HG02623 (cell line): ENCODE results near the gene RBM18.
A peak's percentile ranks its signal among the peaks of the same experiment; 100 is the strongest.

Experiments used
- ATAC-seq: cut with Tn5 transposase; IDR thresholded peaks from one replicate; pipeline ENCODE4 v1.9.1; 2021; ENCODE audit warnings: moderate library complexity; ENCODE audit not compliant: unreplicated experiment

The RBM18 gene, protein sequence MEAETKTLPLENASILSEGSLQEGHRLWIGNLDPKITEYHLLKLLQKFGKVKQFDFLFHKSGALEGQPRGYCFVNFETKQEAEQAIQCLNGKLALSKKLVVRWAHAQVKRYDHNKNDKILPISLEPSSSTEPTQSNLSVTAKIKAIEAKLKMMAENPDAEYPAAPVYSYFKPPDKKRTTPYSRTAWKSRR

DNA sequence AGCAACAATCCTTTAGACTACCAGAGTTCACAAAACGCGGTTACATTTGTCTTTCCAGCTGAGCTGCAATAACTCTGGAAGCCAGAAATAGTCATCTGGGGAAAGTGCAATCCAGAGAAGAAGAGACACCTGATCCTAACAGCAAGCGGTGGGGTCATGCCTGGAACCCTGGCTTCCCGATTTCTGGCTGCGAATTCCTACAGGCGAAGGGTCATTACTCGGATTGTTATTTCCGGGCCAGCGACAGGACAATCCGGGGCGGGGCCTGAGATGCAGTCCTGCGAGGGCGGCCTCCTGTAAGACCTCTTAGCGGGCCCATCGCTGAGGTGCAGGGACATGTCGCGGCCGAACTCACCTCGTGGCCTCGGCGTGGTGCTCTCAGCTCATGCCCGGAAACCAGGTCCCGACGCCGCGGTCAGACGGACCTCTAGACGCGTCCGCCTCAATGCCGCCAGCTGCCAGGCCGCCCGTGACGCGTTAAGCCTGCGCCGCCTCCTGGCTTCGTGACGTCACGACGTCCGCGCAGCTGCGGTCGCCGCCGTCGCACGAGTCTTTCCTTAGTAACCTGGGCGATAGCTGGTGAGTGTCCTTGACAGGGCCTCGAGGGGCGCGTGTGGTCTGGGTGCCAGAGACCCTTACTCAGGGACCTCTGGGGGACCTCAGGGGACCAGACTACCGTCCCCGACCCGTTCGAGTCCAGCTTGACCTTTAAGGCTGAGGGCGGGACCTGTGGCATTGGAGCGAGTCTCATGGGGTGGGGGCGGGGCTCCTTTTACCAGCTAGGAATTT lies at the start of gene RBM18, which contains the start of gene MRRF:
Gene RBM18, minus strand, starts transcription at position 481 of the 789 bp plus-strand sequence. CDS start 3,348 bp downstream, outside the sequence.
Gene MRRF, plus strand, starts transcription at position 523 of the 789 bp plus-strand sequence. CDS start 6,010 bp downstream, outside the sequence.
- peak; percentile 88 for ATAC-seq

DNA sequence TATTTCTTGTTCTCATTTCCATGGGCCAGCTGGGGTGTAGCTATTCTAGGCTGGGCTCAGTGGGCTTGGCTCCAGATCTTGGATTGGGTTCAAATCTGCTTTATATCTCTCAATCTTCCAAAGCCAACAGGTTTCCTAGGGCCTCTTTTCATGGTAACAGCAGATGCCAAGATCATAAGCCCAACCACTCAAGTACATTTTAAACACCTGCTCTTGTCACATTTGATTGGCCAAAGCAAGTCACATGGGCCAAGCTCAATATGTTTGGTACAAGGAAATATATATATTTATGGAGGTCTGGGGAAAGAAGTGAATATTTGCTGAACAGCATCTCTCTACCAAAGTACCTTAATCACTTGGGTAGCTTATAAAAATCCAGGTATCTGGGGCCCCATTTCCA lies 49.5 kb upstream of the RBM18 start:
- ATAC-seq, result no peak

DNA sequence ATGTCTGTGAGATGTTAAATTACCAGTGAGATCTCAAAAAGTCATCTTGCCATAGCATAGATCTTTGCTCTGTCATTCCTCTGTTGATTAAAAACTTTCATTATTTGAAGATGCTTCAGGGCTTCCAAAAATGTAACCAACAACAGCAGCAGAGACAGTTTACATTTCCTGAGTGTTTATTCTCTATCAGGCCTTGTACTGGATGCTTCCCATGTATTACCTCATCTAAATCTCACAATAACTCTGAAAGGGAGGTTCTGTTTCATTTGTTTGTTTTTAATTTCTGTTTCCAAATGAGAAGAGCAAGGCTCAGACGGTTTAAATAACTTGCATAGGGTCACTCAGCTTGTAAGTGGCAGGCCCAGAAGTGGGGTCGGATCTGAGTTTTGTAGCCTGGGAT lies 45.2 kb upstream of the RBM18 start:
- ATAC-seq, result no peak

DNA sequence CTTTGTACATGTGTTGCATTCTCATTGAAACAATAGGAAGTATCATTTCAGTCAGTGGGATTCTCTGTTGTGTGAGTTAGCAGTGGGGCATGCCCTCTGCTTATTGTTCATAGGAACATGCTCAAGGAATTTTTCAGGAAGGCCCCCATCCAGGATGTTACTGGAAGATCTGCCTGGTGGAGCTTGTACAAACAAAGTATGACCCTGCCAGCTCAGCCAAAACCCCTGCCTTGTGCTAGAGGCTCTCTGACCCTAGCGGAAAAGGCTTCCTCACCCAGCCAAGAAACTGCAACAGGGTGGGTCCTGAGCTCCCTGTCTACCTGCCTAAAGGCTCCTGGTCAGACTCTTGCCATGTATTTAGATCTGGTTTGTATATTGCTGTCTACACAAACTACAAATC lies 43.3 kb upstream of the RBM18 start:
- ATAC-seq, result no peak

DNA sequence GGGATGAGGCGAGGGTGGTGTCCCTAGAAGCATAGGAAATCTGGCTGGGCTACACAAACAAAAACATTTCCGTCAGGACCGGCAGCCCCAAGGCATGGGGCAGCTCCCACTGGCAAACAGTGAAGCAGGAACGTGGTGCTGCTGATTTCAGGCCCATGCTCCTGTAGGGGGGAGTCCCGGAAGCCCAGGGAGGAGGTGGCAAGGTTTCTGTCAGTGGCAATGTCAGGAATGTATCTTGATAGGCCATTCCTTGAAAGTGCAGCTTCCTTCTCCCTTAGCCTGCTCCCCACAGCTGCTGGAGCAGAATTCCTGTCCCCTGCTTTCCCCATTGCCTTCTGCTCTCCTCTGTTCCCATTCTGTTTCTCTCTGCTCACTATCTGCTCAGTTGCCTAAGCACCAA lies 42.4 kb upstream of the RBM18 start:
- ATAC-seq, result no peak

DNA sequence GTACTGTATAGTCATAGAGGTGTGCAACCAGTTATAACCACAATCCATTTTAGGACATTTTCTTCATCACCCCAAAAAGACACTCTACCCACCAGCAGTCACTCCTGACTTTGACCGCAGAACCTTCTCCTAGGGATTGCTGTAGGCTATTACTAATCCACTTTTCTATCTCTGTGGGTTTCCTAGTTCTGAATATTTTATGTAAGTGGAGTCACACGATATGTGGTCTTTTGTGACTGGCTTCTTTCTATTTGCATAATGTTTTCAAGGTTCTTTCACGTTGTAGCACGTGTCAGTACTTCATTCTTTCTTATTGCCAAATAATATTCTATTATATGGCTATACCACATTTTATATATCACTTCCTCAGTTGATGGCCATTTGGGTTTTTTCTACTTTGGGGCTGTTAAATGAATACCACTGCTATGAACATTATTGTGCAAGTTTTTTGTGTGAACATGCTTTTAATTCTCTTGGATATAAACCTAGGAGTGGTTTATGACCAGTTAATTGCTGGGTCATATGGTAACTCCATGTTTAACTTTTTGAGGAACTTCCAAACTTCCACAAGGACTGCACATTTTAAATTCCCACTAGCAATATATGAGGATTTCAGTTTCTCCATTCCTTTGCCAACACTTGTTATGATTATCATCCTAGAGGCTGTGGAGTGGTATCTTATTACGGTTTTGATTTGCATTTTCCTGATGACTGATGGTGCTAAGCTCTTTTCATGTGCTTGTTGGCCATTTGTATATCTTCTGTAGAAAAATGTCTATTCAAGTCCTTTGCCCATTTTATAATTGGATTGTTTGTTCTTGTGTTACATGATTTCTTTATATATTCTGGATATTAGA lies 37.8 kb upstream of the RBM18 start:
- ATAC-seq, result no peak

DNA sequence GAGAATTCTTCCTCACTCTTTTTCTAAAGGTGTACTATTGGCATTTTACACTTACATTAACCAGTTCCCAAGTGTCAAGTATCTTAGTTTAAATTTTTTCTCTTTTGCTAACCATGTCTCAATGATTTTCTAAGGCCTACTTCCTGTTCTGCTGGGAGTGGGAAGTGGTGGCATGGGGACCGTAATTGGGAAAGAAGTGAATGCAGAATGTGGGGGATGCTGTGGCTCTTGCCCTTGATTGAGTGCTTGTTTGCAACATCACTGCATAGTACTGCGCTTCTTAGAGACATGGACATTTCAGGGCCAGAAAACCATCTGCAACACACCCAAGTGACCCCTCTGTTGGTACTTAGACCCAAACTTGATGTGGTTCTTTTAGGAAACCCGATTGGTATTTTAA lies 32.9 kb upstream of the RBM18 start:
- no peak for ATAC-seq

DNA sequence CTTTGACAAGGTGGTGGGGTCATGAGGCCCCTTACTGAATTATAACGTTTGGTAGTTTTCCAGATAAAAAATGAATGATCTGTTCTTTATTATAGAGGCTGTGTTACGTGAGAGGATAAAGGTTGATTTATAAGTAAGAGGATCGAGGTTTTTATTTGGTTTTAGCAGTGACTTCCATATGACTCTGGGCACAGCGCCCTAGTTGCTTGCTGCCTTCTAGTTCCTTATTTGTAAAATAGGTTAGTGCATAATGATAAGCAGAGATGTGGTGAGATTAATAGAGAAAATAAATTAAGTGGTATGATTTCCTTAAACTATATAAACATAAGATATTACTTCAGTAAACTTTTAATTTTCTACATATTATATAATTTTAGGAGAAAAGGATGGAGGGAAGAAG lies 29.9 kb upstream of the RBM18 start:
- no peak for ATAC-seq

DNA sequence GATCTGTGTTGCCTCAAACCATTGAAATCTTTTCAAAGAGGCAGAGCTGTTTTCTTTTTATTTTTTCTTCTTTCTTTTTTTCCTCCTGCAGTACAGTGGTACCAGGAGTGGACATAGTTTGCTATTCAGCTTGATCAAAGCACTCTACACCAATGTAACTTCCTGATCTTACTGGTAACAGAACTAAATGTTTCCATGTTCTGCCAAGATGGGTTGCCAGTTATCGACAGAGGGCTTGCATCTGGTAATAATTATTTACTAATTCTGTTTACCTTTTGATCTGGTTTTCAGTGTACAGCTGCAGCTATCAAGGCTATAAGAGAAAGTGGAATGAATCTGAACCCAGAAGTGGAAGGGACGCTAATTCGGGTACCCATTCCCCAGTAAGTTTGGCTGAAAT lies 26.8 kb upstream of the RBM18 start:
- ATAC-seq, result no peak

DNA sequence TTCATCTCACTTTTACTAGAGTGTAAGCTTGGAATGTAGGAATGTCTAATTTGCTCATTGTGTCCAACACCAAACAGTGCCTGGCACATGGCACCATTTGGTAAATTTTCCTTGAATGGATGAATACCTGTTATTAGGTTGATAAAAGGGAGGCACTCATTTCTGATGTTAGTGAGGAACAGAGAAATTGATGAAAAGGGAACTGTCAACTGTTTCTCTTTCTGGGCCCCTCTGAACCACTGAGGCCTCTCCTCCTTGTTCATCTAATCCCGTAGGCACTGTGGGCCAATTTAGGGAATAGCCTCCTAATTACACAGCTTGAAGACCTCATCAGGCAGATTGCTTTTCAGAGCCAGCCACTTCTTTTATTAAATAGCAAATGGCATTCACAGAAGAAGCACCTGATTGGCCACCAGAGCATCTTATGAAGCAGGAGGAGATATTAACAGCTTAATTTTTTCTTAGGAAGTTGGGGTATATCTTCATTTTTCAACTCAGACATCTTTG lies 22.6 kb upstream of the RBM18 start:
- ATAC-seq, result no peak

DNA sequence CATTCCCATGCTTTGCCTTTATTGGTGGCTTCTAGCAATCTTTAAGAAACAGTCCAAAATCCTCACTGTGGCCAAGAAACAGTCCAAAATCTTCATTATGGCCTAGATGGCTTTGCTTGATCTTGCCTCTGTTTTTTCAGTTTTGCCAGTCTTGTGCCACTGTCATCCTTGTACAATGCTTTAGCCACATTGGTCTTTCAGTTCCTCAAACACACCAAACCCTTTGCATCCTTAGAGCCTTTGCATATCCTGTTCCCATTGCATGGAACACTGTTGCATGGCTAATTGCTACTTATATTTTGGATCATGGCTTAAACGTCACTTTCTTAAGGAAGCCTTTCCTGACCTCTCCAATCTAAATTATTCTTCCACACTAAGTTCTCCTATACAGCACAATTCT lies 22.1 kb upstream of the RBM18 start:
- no peak for ATAC-seq

DNA sequence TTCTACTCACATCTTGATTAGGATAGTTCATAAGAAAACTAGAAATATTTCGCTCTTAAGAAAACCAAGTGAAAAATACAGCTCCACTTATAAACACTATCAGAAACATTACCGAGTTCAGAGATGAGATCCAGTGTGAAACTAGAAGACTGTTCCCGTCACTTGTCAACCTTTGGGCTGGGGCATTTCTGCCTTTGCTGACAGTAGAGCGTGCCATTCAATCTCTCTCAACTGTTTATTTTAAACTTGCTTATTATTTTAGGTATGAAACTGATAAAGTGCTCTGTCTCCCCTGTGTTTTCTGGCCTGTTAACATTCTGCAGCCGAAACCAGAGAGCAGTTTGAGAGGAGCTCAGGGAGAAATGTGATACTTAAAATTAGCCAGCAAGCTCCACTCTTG lies 16.7 kb upstream of the RBM18 start:
- no peak for ATAC-seq

DNA sequence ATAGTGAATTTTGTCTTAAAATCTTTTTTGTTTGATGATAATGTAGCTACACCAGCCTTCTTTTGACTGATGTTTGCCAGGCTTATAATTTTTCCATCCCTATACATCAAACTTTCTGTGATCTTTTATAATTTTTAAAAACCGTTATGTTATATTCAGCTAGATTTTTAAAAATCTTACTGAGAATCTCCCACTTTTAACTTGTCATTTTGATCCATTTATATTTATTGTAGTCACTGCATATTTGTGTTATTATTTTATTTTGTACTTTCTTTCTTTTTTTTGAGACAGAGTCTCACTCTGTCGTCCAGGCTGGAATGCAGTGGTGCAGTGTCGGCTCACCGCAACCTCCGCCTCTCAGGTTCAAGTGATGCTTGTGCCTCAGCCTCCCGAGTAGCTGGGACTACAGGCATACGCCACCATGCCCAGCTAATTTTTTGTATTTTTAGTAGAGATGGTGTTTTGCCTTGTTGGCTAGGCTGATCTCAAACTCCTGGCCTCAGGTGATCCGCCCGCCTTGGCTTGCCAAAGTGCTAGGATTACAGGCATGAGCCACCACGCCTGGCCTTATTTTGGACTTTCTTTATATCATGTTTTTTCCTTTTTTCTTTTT lies 12.8 kb upstream of the RBM18 start:
- no peak for ATAC-seq

DNA sequence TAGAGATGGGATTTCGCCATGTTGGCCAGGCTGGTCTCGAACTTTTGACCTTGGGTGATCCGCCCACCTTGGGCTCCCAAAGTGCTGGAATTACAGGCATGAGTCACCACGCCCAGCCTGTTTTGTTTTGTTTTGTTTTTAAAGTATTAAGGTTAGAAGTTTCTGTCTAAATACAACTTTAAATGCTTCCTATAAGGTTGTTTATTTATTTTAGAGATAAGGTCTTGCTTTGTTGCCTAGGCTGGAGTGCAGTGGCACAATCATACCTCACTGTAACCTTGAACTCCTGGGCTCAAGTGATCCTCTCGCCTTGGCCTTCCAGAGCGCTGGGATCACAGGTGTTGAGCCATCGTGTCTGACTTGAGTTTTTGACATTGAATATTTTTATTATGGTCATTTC lies 11.5 kb upstream of the RBM18 start:
- ATAC-seq, result no peak

DNA sequence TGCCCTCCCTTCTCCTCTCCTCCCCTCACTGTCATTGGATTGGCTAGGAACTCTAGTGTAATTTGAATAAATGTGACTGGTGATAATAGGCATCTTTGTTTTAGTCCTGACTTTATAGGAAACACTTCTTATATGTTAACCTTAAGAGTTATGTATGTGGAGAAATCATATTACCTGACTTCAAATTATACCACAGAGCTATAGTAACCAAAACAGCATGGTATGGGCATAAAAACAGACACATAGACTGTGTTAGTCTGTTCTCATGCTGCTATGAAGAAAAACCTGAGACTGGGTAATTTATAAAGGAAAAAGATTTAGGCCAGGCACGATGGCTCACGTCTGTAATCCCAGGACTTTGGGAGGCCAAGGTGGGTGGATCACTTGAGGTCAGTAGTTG lies 9.4 kb upstream of the RBM18 start:
- no peak for ATAC-seq

DNA sequence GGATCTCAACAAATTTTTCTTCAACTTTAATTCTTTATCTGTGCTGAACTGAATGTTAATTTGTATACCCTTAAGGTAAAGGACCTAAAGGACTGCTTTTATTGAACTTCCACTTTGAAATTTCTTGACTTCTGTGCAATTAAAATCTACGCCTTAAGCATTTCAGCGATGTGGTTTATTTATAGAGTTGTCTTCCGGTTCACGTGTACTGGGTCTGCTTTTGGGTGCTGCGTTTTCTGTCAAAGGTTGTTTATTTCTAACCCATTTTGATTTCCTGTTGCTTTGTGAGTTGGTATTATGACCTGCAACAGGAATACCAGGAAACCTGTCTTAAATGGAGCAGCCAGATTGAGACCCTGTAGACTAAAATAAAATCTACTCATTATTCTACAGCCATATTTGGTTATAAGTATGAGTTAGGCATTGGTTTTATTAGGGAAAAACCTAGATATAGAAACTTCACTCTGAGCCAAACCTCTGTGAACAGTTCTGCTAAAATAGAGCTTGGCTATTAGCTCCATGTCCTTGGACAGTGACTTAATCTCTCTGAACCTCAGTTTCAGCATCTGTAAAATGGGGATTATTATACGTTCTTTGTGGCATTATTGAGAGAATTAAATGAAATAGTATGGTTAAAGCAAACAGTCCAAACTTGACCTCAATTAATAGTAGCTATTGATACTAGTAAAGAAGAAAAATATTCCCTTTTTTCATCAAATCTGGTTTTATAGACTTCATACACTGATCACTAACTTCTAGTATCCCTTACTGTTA lies 3.6 kb upstream of the RBM18 start:
- no peak for ATAC-seq

DNA sequence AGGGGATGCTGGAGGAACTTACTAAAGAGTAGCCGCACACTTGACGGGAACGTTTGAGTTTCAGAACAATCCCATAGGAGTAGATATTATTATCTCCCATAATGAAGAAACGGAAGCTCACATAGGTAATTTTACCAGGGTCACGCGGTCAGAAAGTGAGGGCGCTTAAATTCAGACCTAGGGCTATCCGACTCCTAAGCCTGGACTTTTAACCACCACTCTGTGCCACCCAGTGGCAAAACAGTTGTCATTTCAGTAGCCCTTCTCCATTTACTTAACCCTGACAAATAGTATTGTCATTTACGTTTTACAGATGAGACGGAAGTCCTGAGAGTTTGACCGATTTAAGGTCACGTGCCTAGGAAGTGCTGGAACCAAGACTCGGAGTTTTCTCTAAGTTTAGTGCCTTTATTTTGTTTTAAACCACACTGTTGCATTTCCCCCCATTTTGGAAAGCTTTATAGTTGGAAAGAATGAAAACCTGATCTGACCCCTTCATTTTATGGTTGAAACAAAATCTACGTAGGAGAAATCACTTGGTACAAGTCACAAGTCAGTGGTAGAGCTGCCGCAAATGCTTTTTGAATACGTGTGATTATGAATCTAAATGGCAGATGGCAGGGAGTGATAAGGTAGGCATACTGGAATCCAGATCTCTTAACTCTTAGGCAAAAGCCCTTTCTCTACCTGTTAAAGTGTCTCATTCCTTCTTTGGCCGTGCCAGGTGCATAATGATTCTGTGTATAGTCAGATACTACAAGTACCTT lies 692 bp upstream of the RBM18 start:
- peak; percentile 24 for ATAC-seq

DNA sequence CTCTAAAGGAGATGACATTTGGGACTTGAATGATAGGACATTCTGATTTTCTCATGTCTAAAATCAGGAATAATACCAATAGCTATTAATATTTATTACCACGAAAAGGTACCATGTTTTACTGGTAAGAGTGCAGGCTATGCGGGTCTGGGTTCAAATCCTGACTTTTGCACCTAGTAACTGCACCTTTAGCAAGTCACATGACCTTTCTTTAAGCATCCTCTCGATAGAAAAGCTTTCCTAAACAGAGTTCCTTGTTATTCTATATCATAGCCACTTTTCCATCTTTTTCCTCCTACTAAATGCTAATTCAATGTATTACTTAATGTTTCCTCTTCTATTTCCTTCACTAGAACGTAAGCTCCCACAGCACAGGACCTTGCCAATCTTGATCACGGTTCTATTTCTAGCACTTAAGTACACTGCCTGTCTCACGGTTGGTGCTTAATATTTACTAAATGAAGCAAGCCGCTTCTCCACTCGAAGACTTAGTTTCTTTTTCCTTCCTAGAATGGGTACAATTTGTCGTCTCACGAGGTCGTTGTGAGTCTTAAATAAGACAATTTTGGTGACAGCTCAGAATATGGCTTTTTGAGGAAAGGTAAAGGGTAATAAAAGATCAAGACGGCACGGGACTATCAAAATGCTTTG lies 816 bp downstream of the RBM18 start:
- no peak for ATAC-seq

DNA sequence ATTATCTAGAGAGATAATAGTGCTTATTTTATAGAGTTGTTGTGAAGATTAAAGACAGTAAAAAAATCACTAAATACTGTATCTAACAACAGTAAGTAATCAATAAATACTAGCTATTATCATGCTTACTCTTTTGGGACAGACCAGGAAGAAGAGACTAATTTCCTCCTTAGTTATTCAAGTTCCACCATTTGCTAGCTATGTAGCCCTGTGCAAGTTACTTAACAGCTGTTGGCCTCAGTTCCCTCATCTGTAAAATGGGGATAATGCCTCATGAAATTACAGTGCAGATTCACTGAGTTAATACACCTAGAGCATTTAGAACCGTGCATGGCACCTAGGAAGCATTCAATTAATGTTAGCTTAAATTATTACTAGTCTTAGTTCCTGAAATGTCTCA lies 2.6 kb downstream of the RBM18 start:
- no peak for ATAC-seq
